Hematopoietic multipotent progenitor cell treated with erythropoietin and hydrocortisone succinate and interleukin-3 and kit ligand, for 17 days (in vitro differentiated cells): ENCODE results near the gene HOXB2.

ENCODE experiments used
- DNase-seq: peaks from one replicate; pipeline ENCODE4 v3.0.0-alpha.2; 2015; ENCODE audit warnings: low spot score

HOXB2 gene

DNA sequence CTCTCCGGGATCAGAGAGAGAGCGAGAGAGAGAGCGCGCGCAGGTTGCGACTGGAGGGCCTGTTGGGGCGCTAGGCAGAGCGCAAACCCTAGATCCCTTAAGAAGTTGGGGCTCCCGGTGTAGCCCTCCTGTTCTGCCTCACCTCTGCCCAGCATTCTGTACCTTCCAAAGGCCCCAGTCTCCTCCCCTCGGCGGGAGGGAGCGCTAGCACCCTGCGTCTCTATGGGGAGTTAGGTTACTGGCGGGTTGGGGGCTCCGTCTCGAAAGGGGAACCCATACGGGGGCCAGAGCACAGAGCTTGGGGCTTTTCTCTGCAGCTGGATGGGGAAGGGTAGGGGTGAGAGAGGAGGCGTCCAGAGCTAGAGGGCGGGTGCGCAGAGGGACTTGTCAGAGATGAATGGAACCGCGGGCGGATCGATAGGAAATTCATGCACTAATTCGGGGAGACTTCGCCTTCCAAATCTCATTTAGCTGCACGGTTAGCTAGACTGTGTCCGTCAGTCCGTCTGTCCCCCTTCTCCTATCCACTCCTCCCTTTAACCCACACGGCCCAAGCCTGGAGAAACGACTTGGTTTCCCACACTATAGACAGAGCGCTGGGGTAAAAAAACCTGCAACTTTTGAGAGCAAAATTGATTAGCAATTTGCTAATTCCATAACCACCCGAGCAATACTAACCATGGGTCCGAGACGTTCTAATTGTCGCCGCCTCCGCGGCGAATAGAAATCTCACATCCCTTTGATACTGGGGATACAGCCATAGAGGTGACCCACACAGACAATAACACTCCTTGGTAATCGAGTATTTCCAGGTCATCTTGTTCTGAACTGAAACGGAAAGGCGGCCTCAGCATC is 33.9 kb upstream of the HOXB2 start:
- peak; percentile 6 for DNase-seq

DNA sequence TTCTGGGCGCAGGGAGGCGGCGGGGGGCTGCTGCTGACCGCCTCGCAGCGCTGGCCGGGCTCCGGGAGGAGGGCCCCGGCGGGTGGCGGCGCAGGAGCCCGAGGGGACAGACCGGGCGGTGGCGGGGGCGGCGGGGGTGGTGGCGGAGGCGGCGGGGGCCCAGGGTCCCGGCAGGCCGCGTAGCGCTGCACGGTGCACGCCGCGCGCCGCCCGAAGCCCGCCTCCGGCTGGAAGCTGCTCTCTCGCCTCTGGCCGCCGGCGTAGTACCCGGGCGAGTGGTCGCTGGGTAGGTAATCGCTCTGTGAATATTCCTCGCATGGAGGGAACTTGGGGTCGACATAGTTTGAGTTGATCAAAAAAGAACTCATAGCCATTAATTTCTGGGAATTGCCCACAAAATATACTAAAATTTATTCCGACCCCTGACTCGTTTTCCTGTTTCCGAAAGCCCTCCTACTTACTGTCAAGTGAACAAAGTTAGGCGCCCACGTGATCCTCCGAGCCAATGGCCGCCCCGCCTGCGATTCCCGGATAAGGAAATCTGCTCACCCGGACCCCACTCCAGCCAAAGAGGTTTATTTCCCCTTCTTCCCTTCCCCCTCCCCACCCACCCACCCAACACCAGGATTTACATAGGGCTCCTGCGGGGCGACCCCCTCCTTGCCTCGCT is 33.2 kb upstream of the HOXB2 start, which contains the start of gene HOXB4:
HOXB4 (minus strand) TSS at position 405 of the 670 bp plus-strand sequence; CDS start at position 374, 31 bp downstream.
- DNase-seq, result peak; percentile 35

- DNase-seq, result no peak
Measured at GRCh38 chr17:48577330-48577945, 32.5 kb upstream of the HOXB2 start.

DNA sequence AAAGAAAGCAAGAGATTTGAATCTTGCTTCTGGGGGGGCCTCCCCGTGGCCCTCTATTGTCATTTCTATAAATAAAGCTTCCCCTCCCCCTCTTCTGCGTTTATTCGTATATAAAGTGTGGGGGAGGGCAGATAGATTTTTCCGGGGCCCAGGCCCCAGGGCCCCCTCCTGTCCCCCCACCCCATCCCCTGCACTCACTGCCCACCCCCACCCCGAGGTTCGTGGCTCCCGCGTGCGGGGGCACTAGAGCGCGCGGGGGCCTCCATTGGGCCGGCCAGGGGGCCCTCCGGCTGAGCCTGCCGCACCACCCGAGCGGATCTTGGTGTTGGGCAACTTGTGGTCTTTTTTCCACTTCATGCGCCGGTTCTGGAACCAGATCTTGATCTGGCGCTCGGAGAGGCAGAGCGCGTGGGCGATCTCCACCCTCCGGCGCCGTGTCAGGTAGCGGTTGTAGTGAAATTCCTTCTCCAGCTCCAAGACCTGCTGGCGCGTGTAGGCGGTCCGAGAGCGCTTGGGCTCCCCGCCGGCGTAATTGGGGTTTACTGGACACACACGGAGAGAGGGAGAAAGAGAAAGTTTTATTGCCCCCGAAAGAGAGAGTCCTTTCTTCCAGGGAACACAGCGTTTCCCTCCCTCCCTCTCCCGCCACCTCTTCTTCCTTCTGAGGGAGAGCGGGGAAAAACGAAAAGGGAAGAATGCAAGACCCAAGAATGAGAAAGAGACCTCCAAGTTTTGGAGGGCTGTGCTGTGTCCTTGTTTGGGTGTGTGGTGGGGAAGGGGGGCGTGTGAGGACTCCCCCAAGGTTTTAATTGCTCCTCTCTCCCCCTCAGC is 31.8 kb upstream of the HOXB2 start:
- DNase-seq, result peak; percentile 23

- DNase-seq, result no peak
Measured at GRCh38 chr17:48575673-48576478, 31.0 kb upstream of the HOXB2 start.

- no peak for DNase-seq
Measured at GRCh38 chr17:48575066-48575582, 30.2 kb upstream of the HOXB2 start.

- no peak for DNase-seq
Measured at GRCh38 chr17:48574505-48575065, 29.7 kb upstream of the HOXB2 start.

DNA sequence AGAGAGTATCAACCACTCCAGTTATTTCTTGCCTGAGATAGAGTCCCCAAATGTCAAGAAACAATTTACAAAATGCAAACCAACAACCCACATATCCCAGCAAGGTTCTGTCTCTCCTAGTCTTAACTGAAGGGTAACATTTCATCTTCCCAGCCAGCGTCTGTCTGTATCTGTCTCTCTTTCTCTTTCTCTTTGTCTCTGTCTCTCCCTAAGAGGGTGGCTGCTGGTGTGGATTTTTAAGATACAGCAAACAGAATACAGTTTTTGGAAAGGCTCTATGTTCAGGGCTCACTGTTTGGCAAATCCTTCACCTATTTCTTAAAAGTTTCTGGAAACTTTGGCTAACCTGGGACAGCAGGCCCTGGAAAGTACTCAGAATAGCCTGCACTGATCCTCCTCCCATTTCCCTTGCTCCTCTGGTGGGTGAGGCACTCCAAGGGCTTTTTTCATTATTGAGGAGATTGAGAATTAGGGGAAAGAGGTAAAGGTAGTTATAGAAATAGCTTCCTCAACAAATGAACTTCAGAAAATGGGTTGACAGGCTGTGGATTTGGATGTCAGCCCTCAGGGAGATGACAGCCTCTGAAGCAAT is 27.0 kb upstream of the HOXB2 start:
- no peak for DNase-seq

GRCh38 chr17:48571024-48571818 is 26.3 kb upstream of the HOXB2 start:
- DNase-seq, result no peak

DNA sequence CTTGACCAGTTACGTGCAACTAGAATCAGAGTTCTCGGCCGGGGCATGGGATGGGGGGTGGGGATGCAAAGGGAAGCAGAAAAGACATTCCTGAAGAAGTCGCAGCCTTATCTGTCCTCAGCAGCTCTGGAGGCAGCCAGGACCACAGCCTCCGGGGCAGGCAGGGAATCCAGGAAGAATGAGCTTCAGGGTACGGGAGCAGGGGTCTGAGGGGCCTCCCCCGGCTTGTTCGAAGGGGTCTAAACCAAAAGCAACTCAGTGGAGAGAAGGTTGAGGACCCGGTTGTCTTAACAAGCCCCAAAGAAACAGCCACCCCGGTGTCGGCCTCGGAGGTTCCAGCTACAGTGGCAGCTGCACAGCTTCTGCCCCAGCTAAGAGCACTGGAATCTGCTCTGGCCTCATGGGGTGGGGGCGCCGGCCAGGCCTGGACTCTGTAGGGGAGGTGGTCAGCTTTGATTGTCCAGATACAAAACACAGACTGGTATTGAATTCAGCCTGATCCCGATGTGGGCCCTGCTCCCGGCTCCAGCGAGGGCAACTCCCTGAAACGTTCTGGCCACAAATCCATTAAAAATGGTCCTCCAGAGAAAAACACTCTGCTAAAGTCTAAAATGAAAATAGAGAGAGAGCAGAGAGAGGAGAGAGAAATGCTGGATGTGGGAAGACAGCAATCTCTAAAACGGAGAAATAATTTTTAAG is 25.6 kb upstream of the HOXB2 start:
- DNase-seq, result no peak

DNA sequence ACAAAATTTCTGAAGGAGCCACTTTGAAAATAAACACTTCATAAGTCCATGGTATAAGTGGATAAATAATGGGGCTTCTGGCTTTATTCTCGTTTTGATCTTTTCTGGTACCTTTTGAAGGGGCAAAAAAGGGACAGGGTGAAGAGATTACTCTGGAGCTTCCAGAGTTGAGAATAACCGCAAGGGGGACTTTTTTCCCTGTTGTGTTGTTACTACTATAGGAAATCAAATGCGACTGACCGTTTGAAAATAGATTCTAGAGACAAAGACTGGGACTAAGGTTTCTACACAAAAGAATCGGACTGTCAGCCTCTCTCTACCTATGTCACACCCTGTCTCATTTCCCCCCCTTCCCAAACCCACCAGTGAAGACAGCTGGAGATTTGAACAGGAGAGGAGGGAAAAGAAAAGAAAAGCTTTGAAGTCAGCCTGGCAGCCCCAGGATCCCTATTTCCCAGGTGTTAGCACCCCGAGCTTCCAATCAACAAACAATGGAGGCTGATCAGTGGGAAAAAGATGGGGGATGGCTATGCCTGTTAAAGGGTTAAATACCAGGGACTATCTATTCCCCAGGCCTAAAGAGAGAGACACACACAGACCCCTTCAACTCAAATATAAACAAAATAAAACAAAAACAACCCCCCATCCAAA is 24.9 kb upstream of the HOXB2 start:
- no peak for DNase-seq

DNA sequence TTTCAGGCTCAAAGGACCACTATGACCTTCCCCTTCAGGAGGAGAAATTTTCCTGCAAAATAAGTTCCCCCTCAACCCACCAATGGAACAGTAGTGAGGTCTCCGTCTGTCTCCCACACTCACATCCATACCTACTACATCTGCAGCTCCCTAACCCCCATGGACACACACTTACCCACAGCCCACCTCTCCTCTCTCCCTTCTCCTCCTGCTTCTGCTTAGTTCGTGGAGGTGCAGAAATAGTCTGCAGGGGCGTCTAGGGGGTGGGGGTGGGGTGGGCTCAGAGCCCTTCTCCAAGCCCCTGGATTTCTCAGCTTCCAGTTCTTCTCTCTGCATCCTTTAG is 24.3 kb upstream of the HOXB2 start:
- DNase-seq, result no peak

GRCh38 chr17:48568499-48569239 is 23.8 kb upstream of the HOXB2 start:
- DNase-seq, result no peak

GRCh38 chr17:48567646-48568354 is 22.9 kb upstream of the HOXB2 start:
- DNase-seq, result no peak

- DNase-seq, result no peak
Measured at GRCh38 chr17:48567209-48567608, 22.3 kb upstream of the HOXB2 start.

DNA sequence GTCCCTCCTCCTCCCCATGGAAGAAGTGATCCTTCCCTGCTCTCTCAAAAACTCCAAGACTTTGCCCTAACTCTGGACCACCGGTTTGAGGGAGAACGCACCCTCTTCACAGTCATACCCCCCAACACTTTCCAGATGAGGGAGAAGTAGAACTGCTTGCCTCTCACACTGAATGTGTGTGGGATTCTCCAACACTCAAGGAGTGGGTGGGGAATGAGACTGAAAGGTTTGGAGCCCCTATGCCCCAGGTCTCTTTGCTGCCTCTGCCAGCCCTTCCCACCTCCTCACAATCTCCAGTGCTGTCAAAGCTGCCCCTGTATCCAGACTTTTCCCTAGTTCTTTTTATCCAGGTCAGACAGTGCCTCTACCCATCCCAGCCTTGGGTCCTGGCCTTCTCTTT is 21.8 kb upstream of the HOXB2 start:
- no peak for DNase-seq
